HFF-Myc (cell line): Measurements from ENCODE around the gene LIPM.

Source experiments
- DNase-seq: peaks from one replicate; pipeline ENCODE4 v3.0.0-alpha.2; 2011; ENCODE audit warnings: low read depth; ENCODE audit errors: extremely low read depth
- H3K4me3 ChIP-seq: replicated peaks from 2 replicates; pipeline ENCODE4 v1.5.1; 2011; ENCODE audit warnings: low read depth, mild to moderate bottlenecking, control low read depth, low read length
- CTCF ChIP-seq: IDR thresholded peaks from 2 replicates; pipeline ENCODE4 v1.5.1; 2012; ENCODE audit warnings: mild to moderate bottlenecking, low read depth, low read length, control low read depth; ENCODE audit errors: missing control alignments

LIPM gene

DNA sequence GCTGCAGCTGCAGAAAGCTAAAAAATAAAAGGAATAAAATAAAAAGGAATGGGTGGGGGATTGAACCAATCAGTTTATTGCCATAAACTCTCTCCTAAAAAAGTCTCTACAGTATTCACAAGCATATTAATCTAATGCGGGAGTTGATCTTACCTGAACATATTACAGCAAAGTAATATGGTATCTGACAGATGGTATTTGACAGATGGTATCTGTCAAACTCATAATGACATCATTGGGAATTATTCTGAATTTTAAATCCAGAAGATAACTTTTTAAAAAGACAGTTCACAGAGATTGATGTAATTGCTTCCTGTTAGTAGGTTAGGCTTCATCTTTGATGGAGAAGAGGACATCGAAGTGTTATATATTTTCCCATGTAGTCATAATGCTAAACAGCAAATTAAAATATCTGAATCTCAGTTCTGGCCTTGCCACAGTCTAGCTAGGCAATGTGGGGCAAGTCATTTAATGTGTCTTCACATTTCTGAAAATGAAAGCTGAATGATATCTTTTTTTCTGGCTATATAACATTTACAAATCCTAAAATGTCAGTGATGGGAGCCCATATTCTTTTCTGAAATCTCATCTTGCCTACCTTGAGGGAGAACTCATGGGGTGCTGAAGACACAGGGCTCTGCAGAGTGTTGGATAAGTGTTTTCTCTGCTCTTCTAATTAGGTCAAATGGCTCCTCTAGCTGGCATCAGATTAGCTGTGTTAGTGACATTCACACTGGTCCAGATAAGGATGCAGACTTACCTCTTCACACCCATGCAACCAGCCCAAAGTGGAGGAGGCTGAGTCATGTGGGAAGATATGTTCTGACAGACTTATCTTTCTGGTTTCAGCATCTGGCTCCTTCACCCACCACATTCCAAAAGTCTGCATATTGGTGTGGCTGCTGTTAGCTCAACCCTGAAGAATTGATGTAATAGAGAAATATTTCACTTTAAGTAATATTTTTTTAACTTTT lies 2.1 kb upstream of the LIPM start:
- no peak overlapping the region for H3K4me3 ChIP-seq
- DNase-seq, result no peak
- TF ChIP-seq CTCF, result no peak

- H3K4me3 ChIP-seq, result no peak overlapping the region
- no peak for TF ChIP-seq CTCF
- no peak for DNase-seq
These were observed 1.1 kb downstream of the LIPM start for GRCh38 chr10:88803641-88804040.

DNA sequence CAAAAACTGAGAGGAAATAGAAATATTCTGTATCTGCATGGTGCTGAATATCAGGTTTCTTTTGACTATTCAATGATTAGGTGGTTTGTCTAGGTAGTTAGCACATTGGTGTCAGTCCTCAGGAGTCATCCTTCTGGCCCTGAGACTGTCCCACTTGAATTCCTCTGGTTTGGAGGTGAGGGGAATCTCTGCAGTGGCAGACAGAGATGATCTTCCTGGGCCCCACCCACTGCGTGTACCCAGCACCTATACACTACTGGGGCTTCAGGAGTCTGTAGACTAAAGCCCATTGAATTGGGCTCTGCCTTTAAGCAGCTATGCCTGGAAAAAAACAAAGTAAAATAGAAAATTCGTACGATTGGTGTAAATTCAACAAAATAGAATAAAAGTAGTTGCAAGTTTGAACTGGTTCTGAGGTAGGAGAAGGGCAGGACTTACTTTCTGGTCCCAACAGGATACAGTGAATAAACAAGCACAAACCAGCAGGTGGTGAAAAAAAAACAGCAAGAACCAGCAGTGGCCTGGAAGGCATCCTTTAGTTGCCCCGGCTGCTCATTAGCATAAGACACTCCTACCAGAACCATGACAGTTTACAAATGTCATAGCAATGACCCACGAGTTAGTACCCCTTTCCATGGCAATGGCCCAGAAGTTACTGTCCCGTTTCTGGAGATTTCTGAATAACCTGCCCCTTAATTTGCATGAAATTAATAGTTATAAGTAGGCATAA lies 1.7 kb downstream of the LIPM start:
- no peak overlapping the region for H3K4me3 ChIP-seq
- no peak for DNase-seq
- TF ChIP-seq CTCF, result no peak

DNA sequence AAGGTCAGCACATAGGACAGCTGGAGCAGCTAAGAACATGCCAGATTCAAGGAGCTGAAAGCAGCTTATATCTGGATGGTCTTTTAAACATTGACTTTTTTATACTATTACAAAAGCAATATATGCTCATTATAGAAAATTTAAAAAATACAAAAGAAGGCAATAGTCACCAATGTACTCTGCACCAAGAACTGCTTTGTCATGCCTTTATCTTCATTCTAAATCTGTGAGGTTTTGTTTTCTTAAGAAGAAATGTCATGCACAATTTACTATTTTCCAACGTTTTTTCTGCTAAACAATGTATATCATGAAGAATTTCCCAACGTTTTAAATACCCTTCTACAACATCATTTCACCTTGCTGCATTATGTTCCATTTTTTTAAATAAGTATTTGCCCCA lies 2.8 kb downstream of the LIPM start:
- no peak for TF ChIP-seq CTCF
- DNase-seq, result no peak
- H3K4me3 ChIP-seq, result no peak overlapping the region

DNA sequence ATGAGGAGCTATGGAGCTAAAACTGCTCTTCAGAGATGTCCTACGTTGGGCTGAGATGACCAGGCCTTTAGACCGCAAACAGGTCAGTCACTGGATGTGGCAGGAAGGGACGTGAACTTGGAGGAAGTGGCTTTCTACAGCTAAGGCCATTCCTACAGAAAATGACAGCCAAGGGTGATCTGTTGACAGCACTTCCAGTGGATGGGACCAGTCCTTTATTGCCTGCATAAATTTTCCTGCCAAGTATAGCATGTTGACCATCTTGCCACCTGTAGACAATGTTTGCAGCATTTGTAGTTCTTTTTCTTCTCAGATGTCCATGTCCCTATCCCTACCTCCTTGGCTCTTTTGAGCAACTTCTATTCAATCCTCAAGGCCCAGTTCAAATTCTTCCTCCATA lies 3.4 kb downstream of the LIPM start:
- no peak overlapping the region for H3K4me3 ChIP-seq
- TF ChIP-seq CTCF, result no peak
- no peak for DNase-seq

DNA sequence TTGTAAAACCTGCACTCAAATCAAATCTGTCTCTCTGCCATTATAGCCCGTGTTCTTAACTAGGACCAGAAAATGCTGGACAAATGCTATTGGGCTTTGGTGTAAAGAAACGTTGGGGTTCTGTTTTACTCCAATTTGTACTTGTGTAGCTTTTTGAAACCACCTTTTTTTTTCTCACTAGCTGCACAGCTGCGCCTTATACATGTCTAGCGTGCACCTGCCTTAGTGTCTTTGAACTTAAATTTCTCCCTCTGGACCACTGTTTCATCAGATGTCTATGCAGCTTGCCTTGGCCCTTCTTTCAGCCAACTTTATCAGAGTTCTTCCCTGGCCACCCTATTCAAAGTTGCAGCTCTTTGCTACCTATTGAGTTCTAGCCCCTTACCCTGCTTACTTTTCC lies 7.1 kb downstream of the LIPM start:
- no peak overlapping the region for H3K4me3 ChIP-seq
- no peak for TF ChIP-seq CTCF
- no peak for DNase-seq
